Measurements from ENCODE around the gene SLCO1B1. TPM values are rescaled to one million over a fixed set of nuclear protein-coding genes. Genes with fewer than 3 reads are reported as not detected.

SLCO1B1 gene
- total RNA-seq, 2 experiments from 2014 or later = not detected

- intact Hi-C loops (cut with DNase I, micrococcal nuclease) = no loop called here
- Mint-ChIP-seq H3K27me3 (no peaks in the 10 kb centered on the region), H3K4me1 (ENCODE audit: low read depth) (no peaks in the 10 kb centered on the region), H3K36me3 (ENCODE audit: low read depth) (no peaks in the 10 kb centered on the region), H3K27ac (no peak overlapping the region), H3K9me3 (no peaks in the 10 kb centered on the region), H3K4me3 (no peak overlapping the region)
- no peaks in the 10 kb centered on the region for H3K36me3 ChIP-seq (ENCODE audit: insufficient read depth, low read length)
- no peak overlapping the region for H3K4me3 ChIP-seq (ENCODE audit: low read length)
- no peak overlapping the region for H3K27ac ChIP-seq (ENCODE audit: low read depth in 1 of 2, low read length in 2 of 2)
- no peaks in the 10 kb centered on the region for H3K9me3 ChIP-seq (ENCODE audit: control insufficient read depth in 1 of 2, insufficient read depth in 1 of 2, low read length in 2 of 2)
- no peaks in the 10 kb centered on the region for H3K27me3 ChIP-seq (ENCODE audit: control insufficient read depth in 1 of 2, insufficient read depth in 2 of 2, low read length in 2 of 2)
- CTCF ChIA-PET = interaction anchor here (1.1 kb wide), 1 partner anchor 11 kb away, joined by 4 read pairs; no protein-coding TSS in a partner anchor
- TF ChIP-seq CTCF (IDR thresholded peaks at IDR 0.05) = no peak
- no peaks in the 10 kb centered on the region for H3K4me1 ChIP-seq (ENCODE audit: insufficient read depth, low read length)
- POLR2A ChIA-PET = no interaction called here
- ATAC-seq (ENCODE audit: poor library complexity) (no peak), DNase-seq (no peak)
Observed at GRCh38 chr12:21223930-21224329, 92.9 kb downstream of the SLCO1B1 start.

- intact Hi-C loops (cut with DNase I, micrococcal nuclease) = no loop called here
- Histone ChIP-seq H3K4me3 (ENCODE audit: low read length) (no peak overlapping the region), H3K27me3 (ENCODE audit: control insufficient read depth in 1 of 2, insufficient read depth in 2 of 2, low read length in 2 of 2) (no peaks in the 10 kb centered on the region), H3K9me3 (ENCODE audit: control insufficient read depth in 1 of 2, insufficient read depth in 1 of 2, low read length in 2 of 2) (no peaks in the 10 kb centered on the region), H3K4me1 (ENCODE audit: insufficient read depth, low read length) (no peaks in the 10 kb centered on the region), H3K27ac (ENCODE audit: low read depth in 1 of 2, low read length in 2 of 2) (no peak overlapping the region), H3K36me3 (ENCODE audit: insufficient read depth, low read length) (no peaks in the 10 kb centered on the region)
- ChIA-PET CTCF (interaction anchor here (1.2 kb wide), 1 partner anchor 10 kb away, joined by 4 read pairs; no protein-coding TSS in a partner anchor), POLR2A (no interaction called here)
- no peak for TF ChIP-seq CTCF (IDR thresholded peaks at IDR 0.05)
- Mint-ChIP-seq H3K27ac (no peak overlapping the region), H3K9me3 (no peaks in the 10 kb centered on the region), H3K27me3 (peaks cover 13% of the 10 kb centered on the region), H3K36me3 (ENCODE audit: low read depth) (no peaks in the 10 kb centered on the region), H3K4me3 (no peak overlapping the region), H3K4me1 (ENCODE audit: low read depth) (no peaks in the 10 kb centered on the region)
- DNase-seq (no peak), ATAC-seq (ENCODE audit: poor library complexity) (no peak)
Observed at GRCh38 chr12:21234395-21234794, 103.4 kb downstream of the SLCO1B1 start.

DNA sequence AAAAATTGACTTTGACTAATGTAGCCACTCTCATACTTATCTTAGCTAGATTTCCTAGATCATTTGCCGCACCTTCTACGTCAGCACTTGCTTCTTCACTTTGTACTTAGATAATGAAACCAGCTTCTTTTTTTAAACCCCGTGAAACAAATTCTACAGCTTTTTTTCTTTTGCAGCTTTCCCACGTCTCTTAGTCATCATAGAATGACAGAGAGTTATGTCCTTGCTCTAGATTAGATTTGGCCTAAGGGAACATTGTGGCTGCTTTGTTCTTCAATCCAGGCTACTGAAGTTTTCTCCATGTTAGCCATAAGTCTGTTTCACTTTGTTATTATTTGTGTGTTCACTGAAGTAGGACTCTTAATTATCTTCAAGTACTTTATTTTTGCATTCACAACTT is 108.9 kb downstream of the SLCO1B1 start:
- ChIA-PET CTCF (no interaction called here), POLR2A (no interaction called here)
- Histone ChIP-seq H3K4me1 (ENCODE audit: insufficient read depth, low read length) (no peaks in the 10 kb centered on the region), H3K9me3 (ENCODE audit: control insufficient read depth in 1 of 2, insufficient read depth in 1 of 2, low read length in 2 of 2) (no peaks in the 10 kb centered on the region), H3K27me3 (ENCODE audit: control insufficient read depth in 1 of 2, insufficient read depth in 2 of 2, low read length in 2 of 2) (peaks cover 0 to 8% of the 10 kb centered on the region in 2 experiments), H3K36me3 (ENCODE audit: insufficient read depth, low read length) (no peaks in the 10 kb centered on the region), H3K4me3 (ENCODE audit: low read length) (no peak overlapping the region), H3K27ac (ENCODE audit: low read depth in 1 of 2, low read length in 2 of 2) (no peak overlapping the region)
- Mint-ChIP-seq H3K9me3 (no peaks in the 10 kb centered on the region), H3K4me1 (ENCODE audit: low read depth) (no peaks in the 10 kb centered on the region), H3K27ac (no peak overlapping the region), H3K27me3 (peaks cover 26% of the 10 kb centered on the region), H3K4me3 (no peak overlapping the region), H3K36me3 (ENCODE audit: low read depth) (no peaks in the 10 kb centered on the region)
- ATAC-seq (ENCODE audit: poor library complexity) (no peak), DNase-seq (no peak)
- intact Hi-C loops (cut with DNase I, micrococcal nuclease) = no loop called here
- TF ChIP-seq CTCF (IDR thresholded peaks at IDR 0.05) = no peak

All from CD4-positive, alpha-beta T cell (primary cell).